Fibroblast of the aortic adventitia (primary cell): ENCODE data around the gene CFAP99. TPM values are rescaled to one million over a fixed set of nuclear protein-coding genes. Genes with fewer than 3 reads are reported as not detected.

ENCODE experiments used
- DNase-seq: peaks from one replicate; pipeline ENCODE4 v3.0.0-alpha.2; 2010; ENCODE audit warnings: low read depth
- H3K4me3 ChIP-seq: 2 replicates; pipeline ENCODE4 v1.5.1; 2011; ENCODE audit warnings: low read depth, mild to moderate bottlenecking, control low read depth, low read length, moderate library complexity
- total RNA-seq: library from RNA; depleted of rRNA; stranded (reverse); fragments of >200 nt; gene quantifications from 2 replicates; pipeline ENCODE4 v1.2.3, GENCODE V29; 2012; ENCODE audit warnings: low replicate concordance
- TF ChIP-seq, protein P1 (sequence below): IDR thresholded peaks from 2 replicates; pipeline ENCODE4 v1.5.1; 2011; ENCODE audit warnings: mild to moderate bottlenecking, low read length, control low read depth, inconsistent platforms; ENCODE audit not compliant: insufficient read depth

CFAP99 gene
- total RNA-seq, 1 donor, result not detected

DNA sequence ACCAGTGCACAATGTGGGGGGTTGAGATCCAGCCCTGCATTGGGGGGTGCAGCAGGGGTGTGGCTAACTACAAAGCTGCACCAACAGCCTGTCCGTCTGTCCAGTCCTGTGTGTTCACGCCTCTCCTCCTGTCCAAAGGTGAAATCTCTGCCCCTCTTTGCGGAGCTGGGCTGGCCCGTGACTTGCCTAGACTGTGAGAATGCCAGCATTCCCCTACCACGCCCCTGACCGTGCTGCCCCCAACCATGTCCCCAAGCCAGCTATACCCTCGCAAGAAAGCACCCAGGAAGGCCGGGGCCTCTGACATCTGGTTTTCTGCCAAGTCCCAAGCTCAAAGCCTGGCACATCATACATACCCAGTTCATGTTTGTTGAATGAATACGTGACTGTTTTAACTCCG is 19.5 kb upstream of the CFAP99 start:
- TF ChIP-seq, protein P1, sequence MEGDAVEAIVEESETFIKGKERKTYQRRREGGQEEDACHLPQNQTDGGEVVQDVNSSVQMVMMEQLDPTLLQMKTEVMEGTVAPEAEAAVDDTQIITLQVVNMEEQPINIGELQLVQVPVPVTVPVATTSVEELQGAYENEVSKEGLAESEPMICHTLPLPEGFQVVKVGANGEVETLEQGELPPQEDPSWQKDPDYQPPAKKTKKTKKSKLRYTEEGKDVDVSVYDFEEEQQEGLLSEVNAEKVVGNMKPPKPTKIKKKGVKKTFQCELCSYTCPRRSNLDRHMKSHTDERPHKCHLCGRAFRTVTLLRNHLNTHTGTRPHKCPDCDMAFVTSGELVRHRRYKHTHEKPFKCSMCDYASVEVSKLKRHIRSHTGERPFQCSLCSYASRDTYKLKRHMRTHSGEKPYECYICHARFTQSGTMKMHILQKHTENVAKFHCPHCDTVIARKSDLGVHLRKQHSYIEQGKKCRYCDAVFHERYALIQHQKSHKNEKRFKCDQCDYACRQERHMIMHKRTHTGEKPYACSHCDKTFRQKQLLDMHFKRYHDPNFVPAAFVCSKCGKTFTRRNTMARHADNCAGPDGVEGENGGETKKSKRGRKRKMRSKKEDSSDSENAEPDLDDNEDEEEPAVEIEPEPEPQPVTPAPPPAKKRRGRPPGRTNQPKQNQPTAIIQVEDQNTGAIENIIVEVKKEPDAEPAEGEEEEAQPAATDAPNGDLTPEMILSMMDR, result no peak
- no peak for DNase-seq
- no peak overlapping the region for H3K4me3 ChIP-seq

DNA sequence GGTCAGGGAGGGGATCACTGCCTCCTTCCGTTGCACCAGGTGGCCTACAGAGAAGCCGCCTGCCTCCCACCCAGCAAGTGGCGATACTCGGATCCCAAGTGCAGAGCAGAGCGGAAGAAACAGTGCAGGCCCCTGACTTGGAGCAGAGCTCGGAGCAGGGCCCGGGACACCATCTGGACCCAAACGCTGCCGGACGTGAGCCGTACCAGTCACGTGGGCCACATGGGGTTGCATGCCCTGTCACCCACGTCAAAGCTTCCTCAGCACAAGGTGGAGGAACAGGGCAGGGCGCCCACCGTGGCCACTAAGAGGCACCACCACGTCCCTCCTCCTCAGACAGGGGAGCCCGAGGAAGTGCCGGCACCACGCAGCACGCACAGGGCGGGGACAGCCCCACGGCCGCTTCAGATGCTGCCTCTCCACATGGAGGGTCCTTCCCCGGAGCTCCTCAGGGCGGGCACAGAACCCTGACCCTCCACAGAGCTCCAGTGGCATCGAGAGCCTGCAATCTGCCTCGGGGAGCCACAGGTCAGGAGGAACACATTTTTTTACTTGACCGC is 19.0 kb upstream of the CFAP99 start:
- no peak for DNase-seq
- TF ChIP-seq, protein P1, result no peak
- H3K4me3 ChIP-seq, result no peak overlapping the region

DNA sequence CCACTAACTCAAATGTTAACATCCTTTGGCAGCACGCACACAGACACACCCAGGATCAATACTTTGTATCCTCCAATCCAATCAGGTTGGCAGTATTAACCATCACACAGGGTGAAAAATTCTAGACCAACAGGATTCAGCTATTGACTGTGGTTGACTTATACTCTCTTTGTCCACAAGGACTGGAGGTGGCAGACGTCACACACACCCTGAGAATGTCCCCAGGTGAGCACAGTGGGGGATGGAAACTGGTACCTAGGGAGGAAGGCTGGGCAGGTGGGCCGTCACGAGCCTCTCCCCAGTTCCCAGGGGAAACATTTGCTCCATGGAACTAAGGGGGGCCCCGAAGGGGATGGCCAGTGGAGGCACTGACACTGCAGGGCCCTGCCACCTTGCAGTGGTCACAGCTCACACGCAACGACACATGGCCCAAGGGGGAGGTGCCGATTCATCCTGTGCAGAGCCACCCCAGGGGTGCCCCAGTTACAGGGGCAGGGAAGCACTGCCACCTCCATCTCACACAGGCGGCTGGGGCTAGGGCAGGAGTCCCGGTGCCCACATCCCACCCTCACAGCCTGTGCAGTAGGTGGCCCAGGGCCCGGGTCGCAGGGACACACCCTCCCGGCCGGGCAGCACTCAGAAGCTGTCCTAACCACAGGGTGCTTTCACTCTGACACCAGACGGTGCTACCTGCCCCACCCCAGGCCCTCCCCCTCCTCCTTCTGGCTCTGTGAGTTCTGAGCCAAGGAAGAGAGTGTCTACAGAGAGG is 17.7 kb upstream of the CFAP99 start:
- TF ChIP-seq, protein P1, result no peak
- DNase-seq, result no peak
- H3K4me3 ChIP-seq, result no peak overlapping the region

DNA sequence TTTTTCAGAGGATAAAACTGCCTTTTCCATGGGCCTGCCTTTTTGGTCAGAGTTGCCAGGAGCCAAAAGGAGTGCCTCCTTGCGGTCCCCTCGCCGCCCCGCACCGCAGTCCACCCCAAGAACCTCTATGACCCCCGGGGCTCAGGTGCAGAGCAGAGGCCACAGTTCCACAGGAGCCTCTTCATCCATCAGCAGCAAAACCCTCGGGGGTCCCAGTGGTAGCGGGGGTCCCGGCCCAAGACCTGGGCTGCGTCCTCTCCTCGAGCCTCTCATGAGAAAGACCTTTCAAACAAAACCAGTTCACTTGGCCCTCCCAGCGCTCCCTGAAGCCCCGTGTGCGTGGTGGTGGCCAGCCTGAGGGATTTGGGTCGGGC is 17.2 kb upstream of the CFAP99 start:
- TF ChIP-seq, protein P1, result no peak
- no peak for DNase-seq
- H3K4me3 ChIP-seq, result peak overlapping the region; percentile 53

DNA sequence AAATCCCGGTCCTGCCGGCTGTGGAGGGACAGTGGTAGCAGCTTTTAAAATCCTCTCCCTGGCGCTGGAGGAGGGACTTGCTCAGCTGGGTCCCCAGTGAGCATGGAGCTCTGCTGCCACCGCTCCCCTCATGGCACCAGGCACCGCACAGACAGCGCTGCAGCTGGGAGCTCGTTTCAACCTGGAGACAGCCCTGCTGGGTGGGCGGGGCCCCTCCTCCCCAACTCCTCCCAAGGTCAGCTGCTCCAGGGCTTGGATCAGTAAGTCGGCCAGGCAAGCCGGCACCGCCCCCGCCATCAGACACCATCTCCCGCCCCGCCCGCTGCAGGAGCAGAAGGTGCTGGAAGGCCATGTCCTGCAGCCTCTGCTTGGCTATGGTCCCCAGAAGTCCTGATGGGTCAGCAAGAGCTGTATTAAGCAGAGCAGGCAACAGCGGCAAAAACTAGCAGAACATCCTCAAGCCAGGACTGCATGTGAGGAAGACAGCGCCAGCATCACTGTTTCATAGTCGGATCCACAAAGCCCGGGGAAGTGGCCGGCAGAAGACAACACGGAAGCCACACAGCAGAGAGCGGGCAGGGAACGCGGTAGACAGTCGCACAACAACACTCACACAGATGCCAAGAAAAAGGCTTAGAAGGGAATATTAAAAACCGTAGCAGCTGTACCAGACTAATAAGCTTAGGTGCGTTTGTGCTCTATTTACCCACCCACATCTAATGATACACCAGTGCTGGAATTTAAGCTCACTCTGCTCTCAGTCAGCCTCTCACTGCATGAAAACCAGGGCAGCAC is 16.5 kb upstream of the CFAP99 start:
- DNase-seq, result peak; percentile 36
- H3K4me3 ChIP-seq, result peak overlapping the region; percentile 53
- TF ChIP-seq, protein P1, result no peak

DNA sequence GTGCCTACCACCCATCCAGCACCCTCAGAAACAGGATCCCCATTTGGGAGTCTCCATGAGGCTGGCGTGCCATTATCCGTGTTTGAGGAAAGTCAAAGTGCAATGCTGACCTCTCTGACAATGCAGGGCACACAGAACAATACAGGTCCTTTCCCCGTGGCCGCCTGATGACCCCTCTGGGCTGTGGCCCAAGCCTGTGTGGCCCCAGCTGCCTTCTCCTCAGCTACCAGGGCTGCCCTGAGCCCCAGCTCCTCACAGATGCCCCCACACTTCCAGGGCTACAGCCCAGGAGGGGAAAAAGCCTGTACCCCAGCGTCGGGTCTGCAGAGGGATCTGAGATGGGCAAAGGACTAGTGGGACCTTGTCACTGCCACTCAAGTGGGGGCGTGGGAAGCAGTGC is 15.8 kb upstream of the CFAP99 start:
- no peak overlapping the region for H3K4me3 ChIP-seq
- DNase-seq, result no peak
- TF ChIP-seq, protein P1, result no peak
